Esophagus squamous epithelium (tissue), 5 donors: Measurements from ENCODE around the gene MELK. TPM values are rescaled to one million over a fixed set of nuclear protein-coding genes. Genes with fewer than 3 reads are reported as not detected.

ENCODE experiments used
- DNase-seq: peaks from one replicate; lab custom pipeline; 2025; lab: John Stamatoyannopoulos, UW
- H3K27ac ChIP-seq, 4 donors: fragments of 200-600 bp; sonication (generic); one replicate each; pipeline ENCODE4 v1.5.1; 2016 to 2019; ENCODE audit warnings: mild to moderate bottlenecking in 1 of 4
- H3K27me3 ChIP-seq, 4 donors: fragments of 200-600 bp; sonication (generic); 1 replicate in 3 of 4; 2 replicates in 1 of 4; pipeline versions ENCODE4 v1.5.1 to v1.6.0; 2017 to 2021; ENCODE audit warnings: antibody characterized with exemption in 1 of 4
- H3K36me3 ChIP-seq, 3 donors: fragments of 200-600 bp; sonication (generic); one replicate each; pipeline ENCODE4 v1.5.1; 2016 to 2019
- H3K4me1 ChIP-seq, 3 donors: fragments of 200-600 bp; sonication (generic); one replicate each; pipeline ENCODE4 v1.5.1; 2017 to 2019
- H3K4me3 ChIP-seq, 4 donors: fragments of 200-600 bp; sonication (generic); 1 replicate in 3 of 4; 2 replicates in 1 of 4; pipeline ENCODE4 v1.5.1; 2016 to 2019; ENCODE audit warnings: mild to moderate bottlenecking in 2 of 4, moderate library complexity in 1 of 4
- H3K9me3 ChIP-seq, 3 donors: fragments of 200-600 bp; sonication (generic); one replicate each; pipeline ENCODE4 v1.5.1; 2016 to 2019
- POLR2A ChIP-seq, 4 donors: fragments of 450-650 bp; IDR thresholded peaks; one replicate each; pipeline ENCODE4 v1.6.1; 2017; ENCODE audit warnings: antibody characterized with exemption in 4 of 4, mild to moderate bottlenecking in 4 of 4, moderate library complexity in 3 of 4
- WGBS, 2 donors: methylation state at CpG; one replicate each; pipeline ENCODE4 v1.1.5; 2018; 5-methylcytosine and 5-hydroxymethylcytosine counted together
- intact Hi-C: fragments of 100-400 bp; cut with DNase I; formaldehyde crosslinking; loops from one replicate; pipeline ENCODE4 v1.15.0; 2022
- total RNA-seq, 4 donors: library from RNA; depleted of rRNA; stranded (reverse); fragments of >200 nt; gene quantifications; one replicate each; pipeline ENCODE4 v1.1.0, GENCODE V29; 2016
- TF ChIP-seq, protein P1 (sequence below), 6 experiments: fragments of 450-650 bp in 4 of 6; fragments of 200-600 bp in 2 of 6; sonication (generic) in 2 of 6; IDR thresholded peaks; one replicate each; pipeline ENCODE4 v1.5.1; 2016 to 2019; ENCODE audit warnings: antibody characterized with exemption in 6 of 6, mild to moderate bottlenecking in 4 of 6, moderate library complexity in 4 of 6
- donor health status: DM: yes; HTN: yes; CAD: no.

The MELK gene
- total RNA-seq, 4 donors from 2014 or later, result 5.0 to 21.1 (median 12.4) TPM

GRCh38 chr9:36576866-36577265 lies 4.2 kb downstream of the MELK start:
- no peak overlapping the region for H3K4me3 ChIP-seq
- H3K27ac ChIP-seq, result no peak overlapping the region
- TF ChIP-seq, protein P1, sequence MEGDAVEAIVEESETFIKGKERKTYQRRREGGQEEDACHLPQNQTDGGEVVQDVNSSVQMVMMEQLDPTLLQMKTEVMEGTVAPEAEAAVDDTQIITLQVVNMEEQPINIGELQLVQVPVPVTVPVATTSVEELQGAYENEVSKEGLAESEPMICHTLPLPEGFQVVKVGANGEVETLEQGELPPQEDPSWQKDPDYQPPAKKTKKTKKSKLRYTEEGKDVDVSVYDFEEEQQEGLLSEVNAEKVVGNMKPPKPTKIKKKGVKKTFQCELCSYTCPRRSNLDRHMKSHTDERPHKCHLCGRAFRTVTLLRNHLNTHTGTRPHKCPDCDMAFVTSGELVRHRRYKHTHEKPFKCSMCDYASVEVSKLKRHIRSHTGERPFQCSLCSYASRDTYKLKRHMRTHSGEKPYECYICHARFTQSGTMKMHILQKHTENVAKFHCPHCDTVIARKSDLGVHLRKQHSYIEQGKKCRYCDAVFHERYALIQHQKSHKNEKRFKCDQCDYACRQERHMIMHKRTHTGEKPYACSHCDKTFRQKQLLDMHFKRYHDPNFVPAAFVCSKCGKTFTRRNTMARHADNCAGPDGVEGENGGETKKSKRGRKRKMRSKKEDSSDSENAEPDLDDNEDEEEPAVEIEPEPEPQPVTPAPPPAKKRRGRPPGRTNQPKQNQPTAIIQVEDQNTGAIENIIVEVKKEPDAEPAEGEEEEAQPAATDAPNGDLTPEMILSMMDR (IDR thresholded peaks at IDR 0.05), result no peak
- TF ChIP-seq POLR2A (IDR thresholded peaks at IDR 0.05), result no peak
- no peaks in the 10 kb centered on the region for H3K36me3 ChIP-seq
- peaks cover 4 to 17% (median 7%) of the 10 kb centered on the region in 3 donors for H3K4me1 ChIP-seq
- DNase-seq, result no peak
- H3K27me3 ChIP-seq, result no peaks in the 10 kb centered on the region
- WGBS, 2 donors, result 79 to 100% methylated on average over 3 of the region's 3 CpGs
- intact Hi-C loops, result no loop called here
- no peaks in the 10 kb centered on the region for H3K9me3 ChIP-seq

- H3K36me3 ChIP-seq, result no peaks in the 10 kb centered on the region
- intact Hi-C loops, result no loop called here
- TF ChIP-seq, protein P1 (IDR thresholded peaks at IDR 0.05), result no peak
- TF ChIP-seq POLR2A (IDR thresholded peaks at IDR 0.05), result no peak
- H3K4me1 ChIP-seq, result no peaks in the 10 kb centered on the region
- no peak overlapping the region for H3K4me3 ChIP-seq
- WGBS, 2 donors, result 59 to 68% methylated on average over 7 of the region's 7 CpGs
- H3K9me3 ChIP-seq, result no peaks in the 10 kb centered on the region
- no peaks in the 10 kb centered on the region for H3K27me3 ChIP-seq
- DNase-seq, result no peak
- H3K27ac ChIP-seq, result no peak overlapping the region
Observed at GRCh38 chr9:36584620-36585460, 12.1 kb downstream of the MELK start.

DNA sequence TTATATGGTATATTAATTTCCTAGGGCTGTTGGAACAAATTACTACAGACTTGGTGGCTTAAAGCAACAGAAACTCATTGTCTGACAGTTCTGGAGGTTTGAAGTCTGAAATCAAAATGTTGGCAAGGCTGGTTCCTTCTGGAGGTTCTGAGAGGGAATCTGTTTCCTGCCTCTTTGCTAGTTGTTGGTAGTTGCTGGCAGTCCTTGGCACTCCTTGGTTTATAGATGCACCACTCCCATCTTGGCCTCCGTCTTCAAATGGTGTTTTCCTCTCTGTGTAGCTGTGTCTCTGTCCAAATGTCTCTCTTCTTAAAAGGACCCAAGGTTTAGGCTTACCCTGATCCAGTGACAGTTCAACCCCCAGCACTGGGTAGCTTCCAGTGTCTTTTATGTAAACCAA lies 17.5 kb downstream of the MELK start:
- 50 to 71% methylated on average over 1 of the region's 1 CpG for WGBS, 2 donors
- intact Hi-C loops, result no loop called here
- H3K4me1 ChIP-seq, result peaks cover 0 to 9% (median 0%) of the 10 kb centered on the region in 3 donors
- no peak overlapping the region for H3K4me3 ChIP-seq
- H3K27ac ChIP-seq, result no peak overlapping the region
- DNase-seq, result no peak
- no peaks in the 10 kb centered on the region for H3K36me3 ChIP-seq
- no peaks in the 10 kb centered on the region for H3K9me3 ChIP-seq
- no peaks in the 10 kb centered on the region for H3K27me3 ChIP-seq
- TF ChIP-seq, protein P1 (IDR thresholded peaks at IDR 0.05), result no peak
- no peak for TF ChIP-seq POLR2A (IDR thresholded peaks at IDR 0.05)

DNA sequence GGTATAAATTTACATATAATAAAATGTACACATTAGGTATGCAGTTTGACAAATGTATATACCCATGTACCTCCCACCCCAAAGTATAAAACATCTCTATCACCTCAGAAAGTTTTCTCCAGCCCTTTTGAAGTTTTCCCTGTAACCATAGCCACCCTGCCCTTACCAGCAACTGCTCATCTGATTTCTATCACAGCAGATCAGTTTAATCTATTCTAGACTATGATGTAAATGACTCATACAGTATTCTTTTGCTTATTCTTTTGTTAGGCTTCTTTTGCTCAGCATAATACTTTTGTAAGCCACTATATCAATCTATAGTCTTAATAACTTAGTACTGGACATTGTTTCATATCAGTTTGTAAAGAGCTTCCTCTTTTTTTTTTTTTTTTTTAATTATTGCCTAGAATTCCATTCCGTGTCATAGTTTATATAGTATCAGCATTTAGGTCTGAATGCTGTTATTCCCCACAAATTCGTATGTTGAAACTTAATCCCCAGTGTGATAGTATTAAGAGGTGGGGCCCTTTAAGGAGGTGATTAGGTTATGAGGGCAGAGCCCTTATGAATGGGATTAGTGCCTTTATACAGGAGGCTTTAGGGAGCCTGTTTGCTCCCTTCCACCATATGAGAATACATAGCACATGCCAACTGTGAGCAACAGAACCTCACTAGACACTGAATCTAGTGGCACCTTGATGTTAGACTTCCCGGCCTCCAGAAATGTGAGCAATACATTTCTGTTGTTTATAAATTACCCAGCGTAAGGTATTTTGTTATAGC lies 20.3 kb downstream of the MELK start:
- Histone ChIP-seq H3K9me3 (no peaks in the 10 kb centered on the region), H3K4me3 (no peak overlapping the region), H3K27ac (no peak overlapping the region), H3K27me3 (no peaks in the 10 kb centered on the region), H3K4me1 (peaks cover 0 to 9% (median 0%) of the 10 kb centered on the region in 3 donors), H3K36me3 (no peaks in the 10 kb centered on the region)
- no peak for DNase-seq
- intact Hi-C loops, result no loop called here
- 76 to 80% methylated on average over 4 of the region's 4 CpGs for WGBS, 2 donors
- no peak for TF ChIP-seq POLR2A (IDR thresholded peaks at IDR 0.05)
- TF ChIP-seq, protein P1 (IDR thresholded peaks at IDR 0.05), result no peak

- WGBS, 2 donors, result 90 to 98% methylated on average over 3 of the region's 3 CpGs
- Histone ChIP-seq H3K27me3 (no peaks in the 10 kb centered on the region), H3K27ac (no peak overlapping the region), H3K9me3 (no peaks in the 10 kb centered on the region), H3K36me3 (peaks cover 0 to under 1% (median 0%) of the 10 kb centered on the region in 3 donors), H3K4me3 (no peak overlapping the region), H3K4me1 (peaks cover 0 to 9% (median 0%) of the 10 kb centered on the region in 3 donors)
- intact Hi-C loops, result no loop called here
- TF ChIP-seq, protein P1 (IDR thresholded peaks at IDR 0.05), result no peak
- no peak for TF ChIP-seq POLR2A (IDR thresholded peaks at IDR 0.05)
- DNase-seq, result no peak
Observed at GRCh38 chr9:36594213-36594612, 21.5 kb downstream of the MELK start.
